CD4-positive, alpha-beta T cell treated with Interleukin-17A for 4 hours (primary cell): ENCODE data around the gene DPY19L1.
"Not testable (repeated sequence)": the region's sequence is repeated elsewhere in the genome, so short reads cannot be mapped to it uniquely, and the experiment has no call there.

Experiments
- DNase-seq: peaks from one replicate; pipeline ENCODE4 v3.0.0-alpha.2; 2020; ENCODE audit warnings: mixed read lengths

The DPY19L1 gene

DNA sequence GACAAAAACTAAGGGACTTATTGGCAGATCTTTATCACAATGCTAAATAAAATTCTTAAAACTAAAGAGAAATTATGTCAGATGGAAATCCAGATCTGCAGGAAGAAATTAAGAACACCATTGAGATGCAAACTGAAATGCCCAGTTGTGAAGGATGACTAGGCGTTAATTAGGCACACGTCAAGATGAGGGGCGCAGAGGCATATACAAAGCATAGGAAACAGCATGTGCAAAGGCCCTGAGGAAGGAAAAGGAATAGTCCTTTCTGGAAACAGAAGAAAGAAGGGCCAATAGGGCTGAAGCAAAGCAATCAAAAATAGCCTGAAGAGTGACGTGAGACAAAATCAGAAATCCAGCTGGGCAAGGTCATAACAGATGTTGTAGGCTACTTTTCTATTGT, 53.1 kb downstream of the DPY19L1 start:
- not testable (repeated sequence) for DNase-seq

DNA sequence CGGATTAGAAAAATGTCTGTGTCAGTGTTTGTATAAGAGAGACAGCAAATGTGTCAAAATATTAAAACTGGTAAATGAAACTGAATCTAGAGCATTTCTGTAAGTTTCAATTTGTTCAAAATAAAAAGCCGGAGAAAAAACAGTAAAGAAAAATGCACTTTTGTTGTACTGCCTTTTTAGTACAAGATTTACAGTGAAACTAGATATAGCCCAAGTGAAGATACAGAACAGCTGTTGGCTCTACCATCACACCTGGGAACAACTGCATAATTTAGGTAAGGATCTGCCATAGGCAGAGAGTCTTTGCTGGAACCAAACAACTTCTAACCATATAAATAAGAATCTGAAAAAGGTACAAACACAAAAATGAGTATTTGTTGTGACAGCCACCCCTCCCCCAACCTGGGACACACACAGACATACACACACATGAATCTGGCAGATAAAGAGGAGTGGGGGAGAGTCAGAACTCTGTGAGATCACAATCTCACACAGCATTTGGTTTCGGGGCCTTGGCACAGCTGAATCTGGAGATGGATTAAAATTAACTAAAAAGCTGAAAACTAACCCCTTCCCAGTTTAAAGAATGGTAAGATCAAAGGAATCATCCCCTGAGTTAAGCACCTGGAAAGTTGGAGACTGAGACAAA, 54.8 kb downstream of the DPY19L1 start:
- DNase-seq: no peak

GRCh38 chr7:34979124-34979523, 58.2 kb downstream of the DPY19L1 start:
- DNase-seq: not testable (repeated sequence)

- DNase-seq: no peak
These were observed 63.9 kb downstream of the DPY19L1 start for GRCh38 chr7:34973400-34973760.

GRCh38 chr7:34972739-34973399, 64.4 kb downstream of the DPY19L1 start:
- not testable (repeated sequence) for DNase-seq

DNA sequence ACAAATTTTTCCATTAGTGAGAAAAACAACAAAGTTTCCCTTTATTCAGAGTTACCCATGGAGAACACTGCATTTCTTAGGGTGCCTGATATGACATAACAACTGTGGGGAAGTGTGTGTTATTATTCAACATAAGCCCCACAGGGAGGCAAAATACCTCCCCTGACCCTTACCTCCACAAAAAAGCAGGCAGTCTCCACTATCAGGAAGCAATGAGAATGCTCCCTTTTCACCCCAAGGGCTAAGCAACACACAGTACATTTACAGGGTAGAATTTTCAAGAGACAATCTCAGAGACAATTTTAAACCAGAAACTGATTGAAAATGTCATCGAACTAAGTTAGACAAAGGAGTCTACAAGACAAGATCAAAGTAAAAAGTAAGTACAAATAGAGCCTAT, 69.5 kb downstream of the DPY19L1 start:
- DNase-seq: not testable (repeated sequence)

DNA sequence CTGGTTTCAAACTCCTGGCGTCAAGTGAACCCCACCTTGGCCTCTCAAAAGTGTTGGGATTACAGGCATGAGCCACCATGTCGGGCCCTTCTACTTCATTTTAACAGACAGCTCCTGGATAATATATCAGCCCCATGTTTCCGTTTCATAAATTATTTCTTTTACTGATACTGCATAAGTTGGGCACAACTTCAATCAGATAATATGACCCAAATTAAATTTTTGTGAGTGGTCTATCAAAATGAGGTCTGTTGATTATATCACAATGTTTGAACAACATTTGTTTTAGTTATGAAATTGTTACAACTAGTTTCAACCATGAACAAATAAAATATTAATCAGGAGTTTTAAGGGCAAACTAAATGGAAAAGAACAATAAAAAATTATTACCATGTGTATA, 70.8 kb downstream of the DPY19L1 start:
- not testable (repeated sequence) for DNase-seq

- DNase-seq: no peak
These were observed 79.3 kb downstream of the DPY19L1 start for GRCh38 chr7:34958021-34958420.

GRCh38 chr7:34952822-34953221, 84.5 kb downstream of the DPY19L1 start:
- no peak for DNase-seq

DNA sequence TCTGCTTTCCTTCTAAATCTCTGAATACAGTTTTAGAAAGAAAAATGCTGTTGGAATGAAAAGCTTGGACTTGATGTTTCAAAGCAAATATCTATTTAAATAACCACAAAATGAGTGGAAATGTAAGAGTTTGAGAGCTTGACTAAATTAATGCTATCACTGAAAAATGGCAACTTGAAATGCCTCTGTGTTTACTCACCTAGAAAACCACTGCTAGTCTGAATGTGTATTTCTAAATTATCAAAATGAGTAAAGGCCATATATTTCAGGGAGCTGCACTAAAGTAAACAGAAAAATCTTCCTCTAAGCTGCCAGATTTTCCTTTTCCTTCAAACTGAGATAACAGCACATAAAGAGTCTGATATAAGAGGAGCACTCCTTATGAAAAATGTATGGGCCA, 87.9 kb downstream of the DPY19L1 start:
- DNase-seq: no peak

- DNase-seq: not testable (repeated sequence)
These were observed 89.9 kb downstream of the DPY19L1 start for GRCh38 chr7:34947427-34947826.

DNA sequence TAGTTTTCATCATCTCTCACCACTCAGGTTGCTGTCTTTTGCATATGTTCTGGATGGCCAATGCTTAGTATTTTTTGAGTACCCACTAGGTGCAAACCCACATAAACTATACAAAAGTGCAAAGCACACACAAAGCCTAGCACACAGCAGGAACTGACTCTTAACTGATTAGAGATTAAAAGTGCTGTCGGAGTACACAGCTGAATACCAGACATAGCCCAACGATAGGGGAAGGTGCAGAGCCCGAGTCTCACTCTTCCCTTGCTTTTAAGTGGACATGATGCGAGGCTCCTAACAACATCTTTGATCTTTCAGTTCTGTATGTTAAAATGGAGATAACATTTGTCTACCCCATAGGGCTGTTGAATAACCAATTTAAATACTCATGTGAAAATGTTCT, 90.8 kb downstream of the DPY19L1 start:
- no peak for DNase-seq

DNA sequence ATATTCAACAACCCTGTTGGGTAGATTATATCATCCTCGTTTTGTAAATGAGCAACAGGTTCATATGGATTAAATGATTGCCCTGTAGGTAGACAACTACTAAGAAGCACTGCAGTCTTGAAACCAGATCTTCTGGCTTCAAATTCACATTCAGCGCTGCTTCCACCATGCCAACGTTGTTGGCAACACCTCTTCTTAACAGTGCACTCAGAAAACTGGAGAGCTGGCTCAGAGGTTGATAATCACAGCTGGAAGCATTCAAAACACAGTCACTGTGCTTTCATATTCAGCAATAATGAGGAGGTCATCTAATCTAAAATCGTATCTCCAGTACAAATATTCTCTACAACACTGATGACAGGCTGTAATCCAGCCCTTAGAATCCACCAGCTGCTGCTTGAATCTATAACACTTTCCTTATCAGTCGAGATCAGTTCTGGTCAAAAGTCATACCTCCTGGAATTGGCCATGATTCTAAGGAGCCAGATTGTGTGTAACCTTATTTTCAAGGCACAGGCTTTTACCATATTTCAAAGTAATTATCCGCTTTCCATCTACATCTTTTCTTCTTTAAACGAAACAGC, 91.3 kb downstream of the DPY19L1 start:
- not testable (repeated sequence) for DNase-seq

- DNase-seq: no peak
These were observed 98.1 kb downstream of the DPY19L1 start for GRCh38 chr7:34939175-34939574.

DNA sequence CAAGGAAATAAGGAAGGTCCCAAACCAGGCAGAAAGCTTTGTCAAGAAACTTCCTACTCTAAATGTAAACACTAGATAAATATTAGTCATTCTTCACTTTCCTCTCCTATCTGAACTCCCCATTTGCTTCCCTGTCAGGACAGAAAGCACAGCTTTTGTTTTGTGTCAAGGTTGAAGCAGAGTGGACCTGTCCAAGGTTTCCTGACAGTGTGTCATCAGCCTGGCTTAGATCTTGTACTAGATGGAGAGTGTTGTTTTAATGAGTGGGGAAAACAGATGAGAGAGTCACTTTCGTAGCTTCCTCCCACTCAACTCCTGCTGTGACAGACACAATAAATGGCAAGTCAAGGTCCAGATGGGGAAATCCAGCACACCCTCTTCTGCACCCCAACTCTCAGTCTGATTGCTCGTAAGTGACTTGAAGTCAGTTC, 101.5 kb downstream of the DPY19L1 start:
- DNase-seq: not testable (repeated sequence)

GRCh38 chr7:34931739-34932138, 105.5 kb downstream of the DPY19L1 start:
- DNase-seq: no peak

DNA sequence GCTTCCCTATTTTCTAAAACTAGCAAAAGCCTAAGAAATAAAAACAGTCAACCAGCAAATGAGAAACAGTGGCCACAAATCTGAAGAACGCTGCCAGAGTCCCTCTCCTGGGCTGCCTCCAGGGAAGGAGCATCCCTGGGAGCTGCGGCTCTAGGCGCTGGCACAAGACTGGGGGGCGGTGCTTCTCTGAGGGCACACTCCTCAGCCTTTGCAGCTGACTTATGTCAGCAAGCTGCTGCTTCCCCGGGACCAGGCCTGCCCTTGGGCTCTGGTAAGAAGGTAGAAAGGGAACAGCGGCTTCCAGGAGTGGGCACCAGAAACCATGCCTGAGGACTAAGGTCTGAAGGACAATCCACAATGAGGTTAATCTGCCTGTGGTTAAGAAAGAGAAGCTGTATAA, 107.5 kb downstream of the DPY19L1 start:
- DNase-seq: not testable (repeated sequence)

DNA sequence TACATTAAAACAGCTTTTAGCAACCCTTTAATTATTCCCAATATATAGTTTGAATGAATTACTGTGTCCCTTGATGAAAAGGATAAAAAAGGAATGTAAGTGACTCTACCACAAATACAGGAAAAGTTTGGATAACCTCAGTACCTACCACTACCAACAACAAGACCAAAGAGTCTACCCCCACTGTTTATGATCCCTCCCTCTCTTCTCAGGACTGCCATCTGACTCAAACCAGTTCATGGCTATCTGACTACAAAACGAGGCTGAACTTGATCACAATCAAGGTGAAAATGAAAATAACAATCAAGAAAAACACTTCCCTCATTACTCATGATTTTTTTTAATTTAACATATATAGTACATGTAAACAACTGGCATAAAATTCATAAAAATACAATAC, 108.7 kb downstream of the DPY19L1 start:
- no peak for DNase-seq

DNA sequence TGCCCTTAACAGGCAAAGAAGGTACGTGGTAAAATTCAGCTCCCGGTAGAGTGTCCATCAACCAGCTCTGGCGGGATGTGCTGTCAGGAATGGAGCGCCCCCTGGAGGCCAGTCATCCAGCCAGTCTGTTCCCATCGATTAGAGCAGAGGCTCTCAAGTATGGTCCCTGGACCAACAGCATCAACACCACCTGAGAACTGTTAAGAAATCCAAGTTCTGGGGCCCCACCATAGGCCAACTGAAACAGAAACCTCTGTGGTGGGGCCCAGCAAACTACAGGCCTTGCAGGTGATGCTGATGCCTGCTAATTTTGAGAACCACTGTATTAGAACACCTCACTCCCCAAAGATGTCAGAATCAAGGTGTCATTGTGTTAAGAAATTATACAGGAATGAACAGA, 109.2 kb downstream of the DPY19L1 start:
- peak; percentile 59 for DNase-seq

- not testable (repeated sequence) for DNase-seq
These were observed 116.8 kb downstream of the DPY19L1 start for GRCh38 chr7:34920470-34920869.

DNA sequence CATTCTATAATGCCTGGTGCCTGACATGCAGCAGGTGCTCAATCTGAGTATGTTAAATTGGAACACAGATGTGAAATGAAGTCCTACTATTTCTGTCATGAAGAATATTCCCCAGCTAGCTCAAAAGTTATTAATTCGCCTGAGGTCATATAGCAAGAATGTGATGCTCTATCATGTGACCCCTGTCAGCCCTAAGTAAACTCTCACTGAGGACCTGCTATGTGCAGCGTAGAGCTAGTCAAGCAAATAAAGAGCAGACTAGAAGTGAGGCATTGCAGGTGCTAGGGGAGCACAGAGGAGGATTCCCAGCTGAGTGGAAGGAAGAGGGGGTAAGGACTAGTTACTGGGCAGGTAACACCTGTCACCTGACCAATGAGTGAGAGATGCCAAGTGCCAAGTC, 118.2 kb downstream of the DPY19L1 start:
- not testable (repeated sequence) for DNase-seq

DNA sequence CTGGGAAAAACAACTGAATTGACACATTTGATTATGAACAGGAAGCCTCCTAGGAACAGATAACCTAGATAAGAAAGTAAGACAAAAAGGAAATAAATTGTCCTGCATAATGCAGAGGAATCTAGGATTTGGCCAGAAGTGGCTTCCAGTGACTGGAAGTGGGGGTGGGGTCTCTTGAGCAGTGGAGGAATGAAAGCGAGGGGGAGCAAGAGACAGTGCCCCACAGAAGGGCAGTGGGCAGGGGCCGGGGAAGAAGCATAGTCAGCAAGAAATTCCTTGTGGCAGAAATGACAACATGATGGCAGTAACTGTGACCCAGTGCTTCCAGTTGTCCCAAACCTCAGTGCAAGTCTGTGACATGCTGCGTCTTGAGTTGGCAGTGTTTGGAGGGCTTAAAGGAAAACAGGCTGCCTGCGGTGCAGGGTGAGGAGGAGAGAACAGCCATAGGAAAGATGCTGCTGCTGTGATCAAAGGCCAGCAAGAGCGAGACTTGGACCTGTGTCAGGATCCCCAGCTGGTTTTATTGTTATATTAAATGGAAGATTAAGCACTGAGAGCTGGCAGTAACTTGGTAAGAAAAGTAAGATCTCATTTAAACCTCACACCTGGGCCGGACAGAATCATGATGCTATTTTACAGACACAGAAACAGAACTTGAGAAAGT, 119.0 kb downstream of the DPY19L1 start:
- DNase-seq: not testable (repeated sequence)

- DNase-seq: not testable (repeated sequence)
These were observed 119.8 kb downstream of the DPY19L1 start for GRCh38 chr7:34917515-34917914.

DNA sequence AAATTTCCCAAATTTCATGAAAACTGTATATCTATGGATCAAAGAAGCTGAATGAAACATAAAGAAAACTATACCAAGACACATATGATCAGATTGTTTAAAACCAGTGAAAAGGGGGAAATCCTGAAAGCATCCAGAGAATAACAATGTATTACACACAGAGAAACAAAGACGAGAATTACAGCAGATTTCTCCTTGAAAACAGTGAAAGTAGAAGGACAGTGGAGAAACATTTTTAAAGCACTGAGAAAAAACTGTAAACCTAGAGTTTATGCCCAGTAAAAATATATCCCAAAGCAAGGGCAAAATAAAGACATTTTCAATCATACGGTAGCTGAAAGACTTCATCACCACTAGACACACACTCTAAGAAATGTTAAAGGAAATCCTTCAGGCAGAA, 121.0 kb downstream of the DPY19L1 start:
- no peak for DNase-seq
